CD8-positive, alpha-beta memory T cell (primary cell): ENCODE data around the gene ECM2. TPM values are rescaled to one million over a fixed set of nuclear protein-coding genes. Genes with fewer than 3 reads are reported as not detected.

Experiments used
- CTCF ChIA-PET: fragments of 350-600 bp; sonication (Branson Sonifier 250); formaldehyde crosslinking; loops from one replicate; lab custom pipeline; 2021; ENCODE audit warnings: antibody characterized with exemption; lab: Charles Lee
- POLR2A ChIA-PET: fragments of 350-600 bp; sonication (Branson Sonifier 250); formaldehyde crosslinking; loops from one replicate; lab custom pipeline; 2021; ENCODE audit warnings: antibody characterized with exemption; lab: Charles Lee
- DNase-seq, 5 donors: peaks; one replicate each; pipeline versions ENCODE4 v3.0.0 to v3.0.0-alpha.2; 2020 to 2022; ENCODE audit warnings: mixed read lengths in 1 of 5
- H3K27ac ChIP-seq: one replicate; pipeline ENCODE4 v1.7.0; 2013; ENCODE audit warnings: low read depth, mild to moderate bottlenecking, low read length, moderate library complexity
- H3K27me3 ChIP-seq: 2 replicates; pipeline ENCODE4 v1.7.0; 2013; ENCODE audit warnings: low read length, mild to moderate bottlenecking; ENCODE audit not compliant: insufficient read depth, poor library complexity, severe bottlenecking
- H3K36me3 ChIP-seq: 2 replicates; pipeline ENCODE4 v1.7.0; 2013; ENCODE audit warnings: mild to moderate bottlenecking, low read length, moderate library complexity; ENCODE audit not compliant: insufficient read depth
- H3K4me1 ChIP-seq: 2 replicates; pipeline ENCODE4 v1.7.0; 2013; ENCODE audit warnings: mild to moderate bottlenecking, low read length, moderate library complexity; ENCODE audit not compliant: insufficient read depth
- H3K4me3 ChIP-seq: 2 replicates; pipeline ENCODE4 v1.7.0; 2013; ENCODE audit warnings: mild to moderate bottlenecking, low read length
- H3K9me3 ChIP-seq: 2 replicates; pipeline ENCODE4 v1.7.0; 2013; ENCODE audit warnings: mild to moderate bottlenecking, low read length
- H3K27ac Mint-ChIP-seq, 8 donors: one replicate each; pipeline ENCODE4 v1.8.0; 2020 to 2021; ENCODE audit warnings: mixed read lengths in 8 of 8, mild to moderate bottlenecking in 6 of 8, inconsistent platforms in 3 of 8, moderate library complexity in 3 of 8
- H3K27me3 Mint-ChIP-seq, 2 donors: one replicate each; pipeline ENCODE4 v1.8.0; 2020 to 2021; ENCODE audit warnings: mixed read lengths in 2 of 2, mild to moderate bottlenecking in 1 of 2, moderate library complexity in 1 of 2
- H3K36me3 Mint-ChIP-seq, 3 donors: one replicate each; pipeline ENCODE4 v1.8.0; 2020 to 2021; ENCODE audit warnings: mixed read lengths in 3 of 3, inconsistent platforms in 1 of 3, mild to moderate bottlenecking in 1 of 3
- H3K4me1 Mint-ChIP-seq, 3 donors: one replicate each; pipeline ENCODE4 v1.8.0; 2020 to 2021; ENCODE audit warnings: mixed read lengths in 3 of 3, inconsistent platforms in 1 of 3, mild to moderate bottlenecking in 1 of 3
- H3K4me3 Mint-ChIP-seq, 7 donors: one replicate each; pipeline ENCODE4 v1.8.0; 2020 to 2021; ENCODE audit warnings: mixed read lengths in 7 of 7, mild to moderate bottlenecking in 6 of 7, moderate library complexity in 4 of 7, inconsistent platforms in 2 of 7
- H3K9me3 Mint-ChIP-seq, 5 donors: one replicate each; pipeline ENCODE4 v1.8.0; 2020 to 2022; ENCODE audit warnings: mixed read lengths in 5 of 5, mild to moderate bottlenecking in 3 of 5, moderate library complexity in 2 of 5, inconsistent platforms in 1 of 5
- polyA plus RNA-seq: library from polyadenylated mRNA; unstranded; fragments of 300-500 nt; fragmentation: Illumina TruSeq; gene quantifications from one replicate; pipeline ENCODE4 v1.2.3, GENCODE V29; 2021
- total RNA-seq, 2 experiments: library from RNA; stranded (reverse); gene quantifications; one replicate each; pipeline ENCODE4 v1.2.3, GENCODE V29; 2021

Gene ECM2
- total and polyA plus RNA-seq, 3 experiments from 2014 or later, result not detected

- H3K9me3 Mint-ChIP-seq, result no peaks in the 10 kb centered on the region
- no peaks in the 10 kb centered on the region for H3K4me1 ChIP-seq
- ChIA-PET CTCF (interaction anchor here (0.8 kb wide), 1 partner anchor 11 kb away, joined by 3 read pairs; no protein-coding TSS in a partner anchor), POLR2A (no interaction called here)
- H3K27ac Mint-ChIP-seq, result no peak overlapping the region
- no peaks in the 10 kb centered on the region for H3K36me3 ChIP-seq
- H3K4me3 ChIP-seq, result no peak overlapping the region
- no peak for DNase-seq
- H3K27ac ChIP-seq, result no peak overlapping the region
- peaks cover 0 to 5% (median 0%) of the 10 kb centered on the region in 3 donors for H3K4me1 Mint-ChIP-seq
- no peaks in the 10 kb centered on the region for H3K27me3 ChIP-seq
- H3K27me3 Mint-ChIP-seq, result peaks cover 0 to 2% of the 10 kb centered on the region in 2 donors
- no peak overlapping the region for H3K4me3 Mint-ChIP-seq
- H3K9me3 ChIP-seq, result no peaks in the 10 kb centered on the region
- peaks cover 0 to 2% (median 0%) of the 10 kb centered on the region in 3 donors for H3K36me3 Mint-ChIP-seq
Measured at GRCh38 chr9:92504881-92505280, 30.9 kb downstream of the ECM2 start.

GRCh38 chr9:92503156-92503555 lies 32.6 kb downstream of the ECM2 start:
- no peaks in the 10 kb centered on the region for H3K4me1 ChIP-seq
- H3K4me3 ChIP-seq, result no peak overlapping the region
- Mint-ChIP-seq H3K27ac (no peak overlapping the region), H3K9me3 (no peaks in the 10 kb centered on the region), H3K36me3 (peaks cover 0 to 2% (median 0%) of the 10 kb centered on the region in 3 donors), H3K4me1 (peaks cover 0 to 5% (median 0%) of the 10 kb centered on the region in 3 donors), H3K4me3 (no peak overlapping the region), H3K27me3 (peaks cover 0 to 2% of the 10 kb centered on the region in 2 donors)
- DNase-seq, result no peak
- no peaks in the 10 kb centered on the region for H3K36me3 ChIP-seq
- ChIA-PET POLR2A (no interaction called here), CTCF (interaction anchor here (1.4 kb wide), 1 partner anchor 12 kb away, joined by 3 read pairs; no protein-coding TSS in a partner anchor)
- no peak overlapping the region for H3K27ac ChIP-seq
- no peaks in the 10 kb centered on the region for H3K9me3 ChIP-seq
- no peaks in the 10 kb centered on the region for H3K27me3 ChIP-seq

GRCh38 chr9:92501671-92502393 lies 34.0 kb downstream of the ECM2 start:
- H3K4me1 ChIP-seq, result no peaks in the 10 kb centered on the region
- no peaks in the 10 kb centered on the region for H3K9me3 ChIP-seq
- Mint-ChIP-seq H3K27me3 (no peaks in the 10 kb centered on the region), H3K4me1 (no peaks in the 10 kb centered on the region), H3K9me3 (no peaks in the 10 kb centered on the region), H3K36me3 (no peaks in the 10 kb centered on the region), H3K27ac (no peak overlapping the region), H3K4me3 (no peak overlapping the region)
- no peak for DNase-seq
- H3K4me3 ChIP-seq, result no peak overlapping the region
- H3K36me3 ChIP-seq, result no peaks in the 10 kb centered on the region
- ChIA-PET POLR2A (no interaction called here), CTCF (no interaction called here)
- H3K27me3 ChIP-seq, result no peaks in the 10 kb centered on the region
- H3K27ac ChIP-seq, result no peak overlapping the region

- no peak overlapping the region for H3K27ac Mint-ChIP-seq
- H3K27me3 Mint-ChIP-seq, result no peaks in the 10 kb centered on the region
- CTCF ChIA-PET, result no interaction called here
- no peak overlapping the region for H3K4me3 Mint-ChIP-seq
- H3K36me3 Mint-ChIP-seq, result peaks cover 0 to 2% (median 0%) of the 10 kb centered on the region in 3 donors
- H3K4me1 ChIP-seq, result no peaks in the 10 kb centered on the region
- H3K27ac ChIP-seq, result no peak overlapping the region
- H3K9me3 Mint-ChIP-seq, result no peaks in the 10 kb centered on the region
- no peaks in the 10 kb centered on the region for H3K4me1 Mint-ChIP-seq
- no peaks in the 10 kb centered on the region for H3K36me3 ChIP-seq
- no peak overlapping the region for H3K4me3 ChIP-seq
- no peaks in the 10 kb centered on the region for H3K9me3 ChIP-seq
- no peak for DNase-seq
- H3K27me3 ChIP-seq, result no peaks in the 10 kb centered on the region
- POLR2A ChIA-PET, result no interaction called here
Measured at GRCh38 chr9:92500725-92501124, 35.1 kb downstream of the ECM2 start.

GRCh38 chr9:92499701-92500100 lies 36.1 kb downstream of the ECM2 start:
- H3K4me3 ChIP-seq, result no peak overlapping the region
- Mint-ChIP-seq H3K27ac (no peak overlapping the region), H3K9me3 (no peaks in the 10 kb centered on the region), H3K4me1 (no peaks in the 10 kb centered on the region), H3K27me3 (no peaks in the 10 kb centered on the region), H3K36me3 (peaks cover 0 to 2% (median 0%) of the 10 kb centered on the region in 3 donors), H3K4me3 (no peak overlapping the region)
- no peaks in the 10 kb centered on the region for H3K36me3 ChIP-seq
- H3K27me3 ChIP-seq, result no peaks in the 10 kb centered on the region
- POLR2A ChIA-PET, result no interaction called here
- no peak for DNase-seq
- H3K4me1 ChIP-seq, result no peaks in the 10 kb centered on the region
- H3K9me3 ChIP-seq, result no peaks in the 10 kb centered on the region
- CTCF ChIA-PET, result no interaction called here
- no peak overlapping the region for H3K27ac ChIP-seq

GRCh38 chr9:92496396-92497176 lies 39.2 kb downstream of the ECM2 start:
- Histone ChIP-seq H3K9me3 (no peaks in the 10 kb centered on the region), H3K4me1 (no peaks in the 10 kb centered on the region), H3K27me3 (no peaks in the 10 kb centered on the region), H3K4me3 (no peak overlapping the region), H3K36me3 (no peaks in the 10 kb centered on the region), H3K27ac (no peak overlapping the region)
- DNase-seq, result no peak
- peaks cover 0 to 2% (median 0%) of the 10 kb centered on the region in 3 donors for H3K36me3 Mint-ChIP-seq
- H3K27me3 Mint-ChIP-seq, result no peaks in the 10 kb centered on the region
- H3K4me1 Mint-ChIP-seq, result no peaks in the 10 kb centered on the region
- H3K9me3 Mint-ChIP-seq, result no peaks in the 10 kb centered on the region
- H3K27ac Mint-ChIP-seq, result no peak overlapping the region
- H3K4me3 Mint-ChIP-seq, result no peak overlapping the region
- POLR2A ChIA-PET, result no interaction called here
- CTCF ChIA-PET, result no interaction called here

GRCh38 chr9:92494856-92495255 lies 40.9 kb downstream of the ECM2 start:
- no peaks in the 10 kb centered on the region for H3K4me1 Mint-ChIP-seq
- no peak overlapping the region for H3K27ac ChIP-seq
- no peaks in the 10 kb centered on the region for H3K4me1 ChIP-seq
- H3K4me3 ChIP-seq, result no peak overlapping the region
- no peak overlapping the region for H3K4me3 Mint-ChIP-seq
- ChIA-PET CTCF (interaction anchor here (1.7 kb wide), 1 partner anchor 22 kb away, joined by 4 read pairs; no protein-coding TSS in a partner anchor), POLR2A (no interaction called here)
- H3K27ac Mint-ChIP-seq, result no peak overlapping the region
- no peak for DNase-seq
- no peaks in the 10 kb centered on the region for H3K9me3 ChIP-seq
- H3K27me3 ChIP-seq, result no peaks in the 10 kb centered on the region
- peaks cover 0 to 2% (median 0%) of the 10 kb centered on the region in 3 donors for H3K36me3 Mint-ChIP-seq
- no peaks in the 10 kb centered on the region for H3K36me3 ChIP-seq
- H3K9me3 Mint-ChIP-seq, result no peaks in the 10 kb centered on the region
- no peaks in the 10 kb centered on the region for H3K27me3 Mint-ChIP-seq

- DNase-seq, result no peak
- Histone ChIP-seq H3K9me3 (no peaks in the 10 kb centered on the region), H3K36me3 (no peaks in the 10 kb centered on the region), H3K4me3 (no peak overlapping the region), H3K27me3 (no peaks in the 10 kb centered on the region), H3K4me1 (no peaks in the 10 kb centered on the region), H3K27ac (no peak overlapping the region)
- no peak overlapping the region for H3K27ac Mint-ChIP-seq
- ChIA-PET POLR2A (no interaction called here), CTCF (interaction anchor here (1.7 kb wide), 1 partner anchor 21 kb away, joined by 4 read pairs; no protein-coding TSS in a partner anchor)
- no peaks in the 10 kb centered on the region for H3K27me3 Mint-ChIP-seq
- H3K4me1 Mint-ChIP-seq, result no peaks in the 10 kb centered on the region
- no peak overlapping the region for H3K4me3 Mint-ChIP-seq
- H3K9me3 Mint-ChIP-seq, result no peaks in the 10 kb centered on the region
- H3K36me3 Mint-ChIP-seq, result peaks cover 0 to 2% (median 0%) of the 10 kb centered on the region in 3 donors
Measured at GRCh38 chr9:92493749-92494387, 41.9 kb downstream of the ECM2 start.
